ENCODE measurements around the gene F8. TPM values are rescaled to one million over a fixed set of nuclear protein-coding genes. Genes with fewer than 3 reads are reported as not detected.

F8 gene
- total RNA-seq, 1 experiment from 2014 or later, result 12.4 TPM

DNA sequence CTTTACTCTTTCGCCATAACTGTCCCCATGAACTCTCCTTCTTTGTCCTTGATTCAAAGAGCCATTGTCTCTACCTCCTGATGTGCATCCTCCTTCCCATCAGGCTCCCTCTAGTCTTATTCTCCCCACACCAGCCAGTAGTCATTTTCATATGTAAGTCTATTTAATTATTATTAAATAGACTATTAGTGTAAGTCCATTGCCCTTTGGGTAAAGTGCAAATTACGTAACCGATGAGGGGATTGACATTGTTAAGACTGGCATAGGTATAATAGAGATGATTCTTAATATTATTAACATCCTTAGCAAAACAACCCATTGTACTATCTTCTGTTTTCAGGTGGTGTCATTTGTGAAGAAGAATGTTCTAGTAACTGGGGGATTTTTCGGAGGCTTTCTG, 31.7 kb upstream of the F8 start:
- Histone ChIP-seq H3K4me3 (ENCODE audit: low read depth in 2 of 2, low read length in 2 of 2) (no peak overlapping the region), H3K36me3 (ENCODE audit: control insufficient read depth, insufficient read depth, low read length) (no peaks in the 10 kb centered on the region), H3K27me3 (ENCODE audit: control insufficient read depth, insufficient read depth, low read length) (no peaks in the 10 kb centered on the region), H3K4me1 (ENCODE audit: control insufficient read depth, insufficient read depth, low read length) (peaks cover 7% of the 10 kb centered on the region), H3K9me3 (ENCODE audit: control insufficient read depth, insufficient read depth, low read depth, low read length) (no peaks in the 10 kb centered on the region), H3K27ac (ENCODE audit: low read length) (no peak overlapping the region)
- intact Hi-C loops (cut with micrococcal nuclease; ENCODE audit: unreplicated experiment), result no loop called here
- ChIA-PET POLR2A (no interaction called here), CTCF (interaction anchor here (0.6 kb wide), 1 partner anchor 51 kb away, joined by 6 read pairs; no protein-coding TSS in a partner anchor)
- ATAC-seq, result no peak
- in situ Hi-C loops (cut with HindIII; ENCODE audit: low pct_unique_long_range_greater_than_20kb, low sequenced_read_pairs), result no loop called here
- no TSS peak for BruUV-seq (replicated peaks)
- DNase-seq (ENCODE audit: low read depth, low spot score), result no peak
- no peak for TF ChIP-seq POLR2AphosphoS5 (IDR thresholded peaks at IDR 0.05; ENCODE audit: low read depth, low read length)
- no peak for TF ChIP-seq TCF7L2 (IDR thresholded peaks at IDR 0.05; ENCODE audit: low read depth, low read length)
- TF ChIP-seq, protein P1, sequence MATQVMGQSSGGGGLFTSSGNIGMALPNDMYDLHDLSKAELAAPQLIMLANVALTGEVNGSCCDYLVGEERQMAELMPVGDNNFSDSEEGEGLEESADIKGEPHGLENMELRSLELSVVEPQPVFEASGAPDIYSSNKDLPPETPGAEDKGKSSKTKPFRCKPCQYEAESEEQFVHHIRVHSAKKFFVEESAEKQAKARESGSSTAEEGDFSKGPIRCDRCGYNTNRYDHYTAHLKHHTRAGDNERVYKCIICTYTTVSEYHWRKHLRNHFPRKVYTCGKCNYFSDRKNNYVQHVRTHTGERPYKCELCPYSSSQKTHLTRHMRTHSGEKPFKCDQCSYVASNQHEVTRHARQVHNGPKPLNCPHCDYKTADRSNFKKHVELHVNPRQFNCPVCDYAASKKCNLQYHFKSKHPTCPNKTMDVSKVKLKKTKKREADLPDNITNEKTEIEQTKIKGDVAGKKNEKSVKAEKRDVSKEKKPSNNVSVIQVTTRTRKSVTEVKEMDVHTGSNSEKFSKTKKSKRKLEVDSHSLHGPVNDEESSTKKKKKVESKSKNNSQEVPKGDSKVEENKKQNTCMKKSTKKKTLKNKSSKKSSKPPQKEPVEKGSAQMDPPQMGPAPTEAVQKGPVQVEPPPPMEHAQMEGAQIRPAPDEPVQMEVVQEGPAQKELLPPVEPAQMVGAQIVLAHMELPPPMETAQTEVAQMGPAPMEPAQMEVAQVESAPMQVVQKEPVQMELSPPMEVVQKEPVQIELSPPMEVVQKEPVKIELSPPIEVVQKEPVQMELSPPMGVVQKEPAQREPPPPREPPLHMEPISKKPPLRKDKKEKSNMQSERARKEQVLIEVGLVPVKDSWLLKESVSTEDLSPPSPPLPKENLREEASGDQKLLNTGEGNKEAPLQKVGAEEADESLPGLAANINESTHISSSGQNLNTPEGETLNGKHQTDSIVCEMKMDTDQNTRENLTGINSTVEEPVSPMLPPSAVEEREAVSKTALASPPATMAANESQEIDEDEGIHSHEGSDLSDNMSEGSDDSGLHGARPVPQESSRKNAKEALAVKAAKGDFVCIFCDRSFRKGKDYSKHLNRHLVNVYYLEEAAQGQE (IDR thresholded peaks at IDR 0.05; ENCODE audit: insufficient read depth in 1 of 2, low read depth in 2 of 2, low read length in 1 of 2), result no peak
- TF ChIP-seq SIN3A (IDR thresholded peaks at IDR 0.05; ENCODE audit: borderline replicate concordance, insufficient read depth, low read depth, low read length), result no peak
- TF ChIP-seq, protein P2, sequence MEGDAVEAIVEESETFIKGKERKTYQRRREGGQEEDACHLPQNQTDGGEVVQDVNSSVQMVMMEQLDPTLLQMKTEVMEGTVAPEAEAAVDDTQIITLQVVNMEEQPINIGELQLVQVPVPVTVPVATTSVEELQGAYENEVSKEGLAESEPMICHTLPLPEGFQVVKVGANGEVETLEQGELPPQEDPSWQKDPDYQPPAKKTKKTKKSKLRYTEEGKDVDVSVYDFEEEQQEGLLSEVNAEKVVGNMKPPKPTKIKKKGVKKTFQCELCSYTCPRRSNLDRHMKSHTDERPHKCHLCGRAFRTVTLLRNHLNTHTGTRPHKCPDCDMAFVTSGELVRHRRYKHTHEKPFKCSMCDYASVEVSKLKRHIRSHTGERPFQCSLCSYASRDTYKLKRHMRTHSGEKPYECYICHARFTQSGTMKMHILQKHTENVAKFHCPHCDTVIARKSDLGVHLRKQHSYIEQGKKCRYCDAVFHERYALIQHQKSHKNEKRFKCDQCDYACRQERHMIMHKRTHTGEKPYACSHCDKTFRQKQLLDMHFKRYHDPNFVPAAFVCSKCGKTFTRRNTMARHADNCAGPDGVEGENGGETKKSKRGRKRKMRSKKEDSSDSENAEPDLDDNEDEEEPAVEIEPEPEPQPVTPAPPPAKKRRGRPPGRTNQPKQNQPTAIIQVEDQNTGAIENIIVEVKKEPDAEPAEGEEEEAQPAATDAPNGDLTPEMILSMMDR (IDR thresholded peaks at IDR 0.05), result no peak

DNA sequence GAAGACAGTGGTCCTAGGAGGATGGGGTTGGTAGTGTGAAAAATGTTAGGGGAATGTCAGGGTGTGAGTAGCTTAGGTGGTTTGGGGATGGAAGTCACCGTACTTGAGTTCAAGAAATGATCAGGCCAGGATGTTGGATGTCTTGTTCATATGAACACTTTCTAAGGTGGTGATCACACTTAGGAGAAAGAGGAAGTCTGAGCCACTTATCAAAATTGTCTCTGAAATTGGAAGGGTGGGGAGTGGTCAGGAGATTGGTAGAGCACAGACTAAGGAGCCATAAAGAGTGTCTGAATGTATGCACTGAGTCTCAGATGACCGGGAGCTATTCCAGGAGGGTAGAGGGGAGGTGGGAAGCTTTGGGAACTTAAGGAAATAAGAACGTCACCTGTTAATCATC, 31.1 kb upstream of the F8 start:
- Histone ChIP-seq H3K36me3 (ENCODE audit: control insufficient read depth, insufficient read depth, low read length) (no peaks in the 10 kb centered on the region), H3K4me1 (ENCODE audit: control insufficient read depth, insufficient read depth, low read length) (peaks cover 7% of the 10 kb centered on the region), H3K9me3 (ENCODE audit: control insufficient read depth, insufficient read depth, low read depth, low read length) (no peaks in the 10 kb centered on the region), H3K27ac (ENCODE audit: low read length) (no peak overlapping the region), H3K27me3 (ENCODE audit: control insufficient read depth, insufficient read depth, low read length) (no peaks in the 10 kb centered on the region), H3K4me3 (ENCODE audit: low read depth in 2 of 2, low read length in 2 of 2) (no peak overlapping the region)
- CTCF ChIA-PET, result no interaction called here
- BruUV-seq (replicated peaks), result no TSS peak
- POLR2A ChIA-PET, result no interaction called here
- in situ Hi-C loops (cut with HindIII; ENCODE audit: low pct_unique_long_range_greater_than_20kb, low sequenced_read_pairs) (no loop called here), intact Hi-C loops (cut with micrococcal nuclease; ENCODE audit: unreplicated experiment) (no loop called here)
- ATAC-seq (no peak), DNase-seq (ENCODE audit: low read depth, low spot score) (no peak)
- TF ChIP-seq, protein P1 (IDR thresholded peaks at IDR 0.05; ENCODE audit: insufficient read depth in 1 of 2, low read depth in 2 of 2, low read length in 1 of 2), result no peak
- TF ChIP-seq SIN3A (IDR thresholded peaks at IDR 0.05; ENCODE audit: borderline replicate concordance, insufficient read depth, low read depth, low read length) (no peak), POLR2AphosphoS5 (IDR thresholded peaks at IDR 0.05; ENCODE audit: low read depth, low read length) (no peak), TCF7L2 (IDR thresholded peaks at IDR 0.05; ENCODE audit: low read depth, low read length) (no peak)
- TF ChIP-seq, protein P2 (IDR thresholded peaks at IDR 0.05), result no peak
